C4-2B (cell line): ENCODE data around the gene RELN.
A peak's percentile ranks its signal among the peaks of the same experiment; 100 is the strongest.

ENCODE experiments used
- H3K27ac ChIP-seq: fragments of 450-650 bp; 2 replicates; pipeline ENCODE4 v1.5.1; 2017
- ZFX ChIP-seq: fragments of 450-650 bp; IDR thresholded peaks from 2 replicates; pipeline ENCODE4 v1.6.1; 2017
- TF ChIP-seq, protein P1 (sequence below): fragments of 450-650 bp; conservative IDR thresholded peaks from 2 replicates; pipeline ENCODE4 v1.5.1; 2017; ENCODE audit warnings: mild to moderate bottlenecking

RELN gene

DNA sequence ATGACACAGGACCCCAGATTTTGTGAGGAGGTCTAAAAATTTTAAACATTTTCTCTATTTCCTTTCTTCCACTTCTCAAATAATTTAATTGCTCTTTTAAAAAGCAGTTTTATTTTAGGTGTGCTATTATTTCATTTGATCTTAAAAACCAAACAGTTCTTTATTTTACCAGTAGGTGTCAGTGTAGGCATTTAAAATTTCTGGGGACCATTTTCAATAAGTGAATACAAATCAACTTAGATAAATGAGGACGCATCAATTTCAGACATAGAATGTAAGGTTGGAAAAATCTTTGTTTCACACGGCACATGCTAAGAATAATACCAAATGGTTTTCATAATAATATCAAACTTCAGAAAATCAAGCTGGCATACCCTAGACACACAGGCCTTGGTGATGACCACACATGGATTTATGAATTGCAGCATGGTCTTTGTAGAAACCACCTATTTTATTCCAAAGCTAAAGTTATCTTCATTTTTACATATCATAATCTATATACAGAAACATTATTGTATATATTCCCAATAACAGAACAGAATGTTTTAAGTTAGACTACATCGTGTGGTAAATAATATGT is 415.9 kb downstream of the RELN start:
- no peak overlapping the region for H3K27ac ChIP-seq
- TF ChIP-seq, protein P1, sequence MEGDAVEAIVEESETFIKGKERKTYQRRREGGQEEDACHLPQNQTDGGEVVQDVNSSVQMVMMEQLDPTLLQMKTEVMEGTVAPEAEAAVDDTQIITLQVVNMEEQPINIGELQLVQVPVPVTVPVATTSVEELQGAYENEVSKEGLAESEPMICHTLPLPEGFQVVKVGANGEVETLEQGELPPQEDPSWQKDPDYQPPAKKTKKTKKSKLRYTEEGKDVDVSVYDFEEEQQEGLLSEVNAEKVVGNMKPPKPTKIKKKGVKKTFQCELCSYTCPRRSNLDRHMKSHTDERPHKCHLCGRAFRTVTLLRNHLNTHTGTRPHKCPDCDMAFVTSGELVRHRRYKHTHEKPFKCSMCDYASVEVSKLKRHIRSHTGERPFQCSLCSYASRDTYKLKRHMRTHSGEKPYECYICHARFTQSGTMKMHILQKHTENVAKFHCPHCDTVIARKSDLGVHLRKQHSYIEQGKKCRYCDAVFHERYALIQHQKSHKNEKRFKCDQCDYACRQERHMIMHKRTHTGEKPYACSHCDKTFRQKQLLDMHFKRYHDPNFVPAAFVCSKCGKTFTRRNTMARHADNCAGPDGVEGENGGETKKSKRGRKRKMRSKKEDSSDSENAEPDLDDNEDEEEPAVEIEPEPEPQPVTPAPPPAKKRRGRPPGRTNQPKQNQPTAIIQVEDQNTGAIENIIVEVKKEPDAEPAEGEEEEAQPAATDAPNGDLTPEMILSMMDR: peak; percentile 82
- TF ChIP-seq ZFX: no peak

DNA sequence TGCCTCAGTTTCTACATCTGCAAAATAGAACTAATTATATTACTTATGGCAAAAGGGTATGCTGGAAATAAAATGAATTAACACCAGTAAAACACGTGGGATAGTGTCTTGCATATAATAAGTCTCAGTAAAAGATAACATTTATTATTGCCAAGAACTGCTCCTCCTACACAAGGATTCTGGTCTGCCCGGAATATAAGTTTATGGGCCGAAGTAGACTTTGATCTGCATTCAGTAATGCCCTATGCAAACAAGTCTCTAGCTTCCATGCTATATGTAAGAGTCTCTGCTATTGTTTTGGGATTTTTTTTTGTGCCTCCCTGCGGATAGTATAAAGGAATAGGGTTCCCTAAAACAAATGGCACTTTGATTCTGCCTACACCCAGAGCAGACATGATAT is 417.9 kb downstream of the RELN start:
- TF ChIP-seq, protein P1: no peak
- TF ChIP-seq ZFX: no peak
- no peak overlapping the region for H3K27ac ChIP-seq

DNA sequence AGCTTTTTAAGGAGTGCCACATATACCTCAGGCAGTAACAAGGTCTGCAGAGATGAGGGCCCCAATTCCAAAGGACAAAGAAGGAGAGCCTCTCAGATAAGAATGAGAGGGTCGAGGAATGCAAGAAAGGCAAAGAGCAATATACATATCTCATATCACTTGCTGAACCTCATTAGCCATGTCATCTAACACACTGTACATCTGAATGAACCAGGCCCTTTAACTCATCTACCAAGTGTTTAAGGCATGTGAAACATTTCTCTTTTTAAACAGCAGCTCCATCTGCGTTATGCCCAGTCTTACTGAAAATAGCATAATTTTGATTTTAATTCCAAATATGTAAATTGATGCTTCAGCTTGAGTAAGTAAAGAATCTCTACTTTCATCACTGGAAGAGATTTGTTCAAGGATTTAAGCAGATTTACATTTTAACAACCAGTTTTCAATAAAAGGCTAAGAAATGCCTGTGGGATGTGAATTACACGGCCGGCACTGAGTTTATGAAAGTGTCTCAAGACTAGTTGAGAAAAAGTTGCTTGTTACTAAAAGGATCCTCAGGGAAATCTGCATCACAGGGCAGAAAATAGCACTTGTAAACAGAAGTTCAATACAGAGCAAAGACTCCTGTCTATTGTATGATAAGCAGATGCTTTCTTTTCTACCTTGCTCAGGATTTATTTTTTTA is 419.7 kb downstream of the RELN start:
- TF ChIP-seq, protein P1: no peak
- TF ChIP-seq ZFX: no peak
- no peak overlapping the region for H3K27ac ChIP-seq

DNA sequence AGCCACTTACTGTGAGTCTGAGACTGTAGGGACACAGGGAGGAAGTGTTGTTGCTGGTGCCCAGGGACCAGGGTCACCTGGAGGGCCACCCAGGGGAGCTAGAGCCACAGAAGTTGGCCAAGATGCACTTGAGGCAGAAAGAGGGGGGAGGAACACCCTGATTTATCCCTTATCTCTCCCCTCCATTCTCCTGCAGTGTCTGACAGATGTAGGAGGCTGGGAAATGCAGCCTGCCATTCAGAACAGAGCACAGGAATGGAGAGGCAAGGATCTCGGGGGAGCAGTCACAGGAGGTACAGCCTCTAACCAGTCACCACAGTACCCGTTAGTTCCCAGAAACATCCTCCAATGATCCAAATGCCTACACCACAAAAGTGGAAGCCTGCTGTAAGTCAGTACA is 425.0 kb downstream of the RELN start:
- no peak overlapping the region for H3K27ac ChIP-seq
- TF ChIP-seq ZFX: no peak
- TF ChIP-seq, protein P1: no peak

DNA sequence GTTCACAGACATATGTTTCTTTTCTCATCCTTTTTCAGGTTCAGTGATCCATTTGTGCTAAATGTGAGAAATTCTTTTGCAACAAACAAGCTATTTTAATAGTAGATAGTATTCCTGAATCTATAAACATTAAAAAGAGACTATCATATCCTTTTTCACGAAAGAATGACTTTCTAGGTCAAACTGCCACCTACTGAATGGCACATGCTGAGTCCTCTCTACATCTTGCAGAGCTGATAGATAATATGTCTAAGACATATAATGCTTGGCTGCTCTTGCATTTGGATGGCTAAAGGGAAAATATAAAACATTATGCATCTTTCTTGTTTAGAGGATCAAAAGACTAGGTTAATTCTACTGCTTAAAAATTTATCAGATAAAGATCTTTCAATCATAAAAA is 429.3 kb downstream of the RELN start:
- no peak overlapping the region for H3K27ac ChIP-seq
- TF ChIP-seq, protein P1: no peak
- TF ChIP-seq ZFX: no peak

DNA sequence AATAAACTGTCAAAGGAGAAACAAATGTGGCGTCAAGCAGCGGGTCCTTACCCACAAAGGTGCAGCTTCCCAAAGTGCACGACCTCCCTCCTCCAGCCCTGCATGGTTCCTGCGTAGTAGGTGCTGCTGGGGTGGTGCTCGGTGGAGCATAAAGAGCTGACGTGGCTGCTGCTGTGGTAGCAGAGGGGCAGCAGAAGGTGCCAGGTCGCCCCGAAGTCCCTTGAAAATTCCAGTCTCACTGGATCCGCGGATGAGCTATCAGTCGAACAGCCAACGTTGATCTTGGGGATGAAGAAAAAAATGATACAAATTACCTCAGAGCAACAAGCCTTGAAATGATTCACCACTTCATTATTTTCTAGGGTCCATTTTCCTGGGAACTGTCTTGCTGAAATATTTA is 438.4 kb downstream of the RELN start:
- H3K27ac ChIP-seq: no peak overlapping the region
- TF ChIP-seq, protein P1: no peak
- TF ChIP-seq ZFX: no peak

DNA sequence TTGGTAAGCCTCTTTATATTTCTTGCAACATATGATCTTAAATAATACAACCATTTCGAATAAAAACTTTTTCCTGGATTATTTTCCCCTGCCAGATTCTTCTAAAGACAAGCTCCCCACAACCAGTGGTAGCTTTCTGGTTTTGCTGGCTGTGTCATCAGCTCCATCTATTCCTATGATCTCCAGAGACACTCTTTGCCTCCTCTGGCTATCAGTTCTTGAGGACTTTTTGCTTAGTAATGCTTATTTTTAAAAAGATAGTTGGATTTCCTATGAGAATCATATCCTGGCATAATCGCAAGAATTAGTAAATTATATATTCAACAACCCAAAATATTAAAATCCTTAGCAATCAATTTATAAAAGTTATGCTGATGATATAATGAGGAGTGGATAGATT is 439.7 kb downstream of the RELN start:
- H3K27ac ChIP-seq: no peak overlapping the region
- TF ChIP-seq, protein P1: no peak
- no peak for TF ChIP-seq ZFX
